ENCODE measurements around the gene ZC3H6. TPM values are rescaled to one million over a fixed set of nuclear protein-coding genes. Genes with fewer than 3 reads are reported as not detected.

Gene ZC3H6
- total RNA-seq, 2 donors from 2014 or later = 6.9 to 10.6 TPM

- TF ChIP-seq CTCF (IDR thresholded peaks at IDR 0.05) = no peak
- DNase-seq (ENCODE audit: low spot score) (no peak), ATAC-seq (ENCODE audit: insufficient number of reproducible peaks, low FRiP score, low read depth) (no peak)
- Histone ChIP-seq H3K27me3 (replicated peaks; ENCODE audit: insufficient read depth) (no peaks in the 10 kb centered on the region), H3K9me3 (no peaks in the 10 kb centered on the region), H3K4me1 (ENCODE audit: control insufficient read depth in 1 of 2, low read depth in 2 of 2) (peaks cover 3 to 13% of the 10 kb centered on the region in 2 donors), H3K27ac (no peak overlapping the region), H3K36me3 (peaks cover 6% of the 10 kb centered on the region), H3K4me3 (no peak overlapping the region)
Measured at GRCh38 chr2:112312821-112313220, 37.4 kb downstream of the ZC3H6 start.

- no peak overlapping the region for H3K4me3 ChIP-seq
- peaks cover 3 to 23% of the 10 kb centered on the region in 2 donors for H3K4me1 ChIP-seq (ENCODE audit: control insufficient read depth in 1 of 2, low read depth in 2 of 2)
- no peak for DNase-seq (ENCODE audit: low spot score)
- H3K36me3 ChIP-seq = peaks cover 6% of the 10 kb centered on the region
- ATAC-seq (ENCODE audit: insufficient number of reproducible peaks, low FRiP score, low read depth) = no peak
- TF ChIP-seq CTCF (IDR thresholded peaks at IDR 0.05) = no peak
- H3K9me3 ChIP-seq = no peaks in the 10 kb centered on the region
- no peaks in the 10 kb centered on the region for H3K27me3 ChIP-seq (replicated peaks; ENCODE audit: insufficient read depth)
- H3K27ac ChIP-seq = no peak overlapping the region
Measured at GRCh38 chr2:112314856-112315255, 39.5 kb downstream of the ZC3H6 start.

- Histone ChIP-seq H3K27me3 (replicated peaks; ENCODE audit: insufficient read depth) (no peaks in the 10 kb centered on the region), H3K4me3 (peak overlapping the region; percentile 32), H3K36me3 (peaks cover 1% of the 10 kb centered on the region), H3K27ac (peak overlapping the region in 1 of 2 donors; percentile 53), H3K9me3 (no peaks in the 10 kb centered on the region), H3K4me1 (ENCODE audit: control insufficient read depth in 1 of 2, low read depth in 2 of 2) (peaks cover 3 to 35% of the 10 kb centered on the region in 2 donors)
- DNase-seq (ENCODE audit: low spot score) (no peak), ATAC-seq (ENCODE audit: insufficient number of reproducible peaks, low FRiP score, low read depth) (no peak)
- no peak for TF ChIP-seq CTCF (IDR thresholded peaks at IDR 0.05)
Measured at GRCh38 chr2:112317303-112318158, 42.1 kb downstream of the ZC3H6 start.

- H3K27me3 ChIP-seq (replicated peaks; ENCODE audit: insufficient read depth) = no peaks in the 10 kb centered on the region
- H3K36me3 ChIP-seq = no peaks in the 10 kb centered on the region
- no peak overlapping the region for H3K4me3 ChIP-seq
- no peak for DNase-seq (ENCODE audit: low spot score)
- no peak for ATAC-seq (ENCODE audit: insufficient number of reproducible peaks, low FRiP score, low read depth)
- no peak for TF ChIP-seq CTCF (IDR thresholded peaks at IDR 0.05)
- H3K27ac ChIP-seq = peak overlapping the region in 1 of 2 donors; percentile 53
- peaks cover 3 to 39% of the 10 kb centered on the region in 2 donors for H3K4me1 ChIP-seq (ENCODE audit: control insufficient read depth in 1 of 2, low read depth in 2 of 2)
- H3K9me3 ChIP-seq = no peaks in the 10 kb centered on the region
Measured at GRCh38 chr2:112318515-112318914, 43.1 kb downstream of the ZC3H6 start.

GRCh38 chr2:112321375-112322320 is 46.3 kb downstream of the ZC3H6 start:
- H3K9me3 ChIP-seq = no peaks in the 10 kb centered on the region
- peak overlapping the region; percentile 77 to 79 for H3K27ac ChIP-seq
- H3K36me3 ChIP-seq = peaks cover 6% of the 10 kb centered on the region
- ATAC-seq (ENCODE audit: insufficient number of reproducible peaks, low FRiP score, low read depth) (peak; percentile 79), DNase-seq (ENCODE audit: low spot score) (no peak)
- peak overlapping the region; percentile 44 for H3K4me3 ChIP-seq
- TF ChIP-seq CTCF (IDR thresholded peaks at IDR 0.05) = no peak
- no peaks in the 10 kb centered on the region for H3K27me3 ChIP-seq (replicated peaks; ENCODE audit: insufficient read depth)
- peaks cover 3 to 38% of the 10 kb centered on the region in 2 donors for H3K4me1 ChIP-seq (ENCODE audit: control insufficient read depth in 1 of 2, low read depth in 2 of 2)

Data from thoracic aorta (tissue), 2 donors.